Activated CD4-positive, alpha-beta T cell treated with anti-CD3 and anti-CD28 coated beads, Interleukin-2, amount 50 U/mL, for 1 hour (primary cell): ENCODE results near the gene SNRNP25.

Source experiments
- DNase-seq: peaks from one replicate; pipeline ENCODE4 v3.0.0-alpha.2; 2020

SNRNP25 gene

DNA sequence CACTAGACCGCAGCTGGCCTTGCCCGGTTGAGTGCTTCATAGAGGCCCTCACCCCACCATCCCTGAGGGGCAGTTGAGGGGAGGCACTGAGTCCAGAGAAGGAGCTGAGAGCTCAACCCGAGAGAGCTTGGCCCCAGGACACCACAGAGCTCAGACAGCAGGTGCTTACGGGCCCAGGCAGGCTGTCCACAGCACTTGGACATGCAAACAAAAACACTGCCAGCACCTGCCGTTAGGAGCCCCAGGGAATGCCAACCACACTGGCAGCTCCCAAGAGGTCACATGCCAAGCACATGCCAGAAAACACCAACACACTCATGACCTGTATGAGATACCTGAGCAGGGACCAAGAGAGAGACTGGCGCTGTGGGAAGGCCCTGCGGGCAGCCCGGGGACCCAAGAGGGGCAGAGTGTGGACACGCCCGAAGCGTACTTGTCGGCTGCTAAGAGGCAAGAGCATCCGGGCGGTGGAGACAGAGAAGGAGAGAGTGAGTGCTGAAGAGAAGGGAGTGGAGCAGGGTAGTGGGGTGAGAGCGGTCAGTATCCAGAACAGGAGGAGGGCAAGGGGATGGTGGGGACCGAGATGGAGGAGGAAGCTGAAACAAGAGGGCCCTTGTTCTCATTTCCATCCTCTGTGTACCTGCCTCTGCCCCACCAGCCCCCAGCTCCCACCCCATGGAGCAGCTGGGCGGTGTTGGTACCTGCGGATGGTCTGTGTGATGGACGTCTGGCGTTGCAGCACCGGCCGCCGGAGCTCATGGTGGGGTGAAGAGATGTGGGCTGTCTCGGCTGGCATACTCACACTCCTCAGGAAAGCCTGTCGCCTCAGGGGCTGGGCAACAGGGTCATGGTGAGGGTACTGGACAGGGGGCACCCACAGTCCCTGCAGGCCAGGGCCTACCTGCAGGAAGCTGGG is 10.6 kb downstream of the SNRNP25 start:
- no peak for DNase-seq

DNA sequence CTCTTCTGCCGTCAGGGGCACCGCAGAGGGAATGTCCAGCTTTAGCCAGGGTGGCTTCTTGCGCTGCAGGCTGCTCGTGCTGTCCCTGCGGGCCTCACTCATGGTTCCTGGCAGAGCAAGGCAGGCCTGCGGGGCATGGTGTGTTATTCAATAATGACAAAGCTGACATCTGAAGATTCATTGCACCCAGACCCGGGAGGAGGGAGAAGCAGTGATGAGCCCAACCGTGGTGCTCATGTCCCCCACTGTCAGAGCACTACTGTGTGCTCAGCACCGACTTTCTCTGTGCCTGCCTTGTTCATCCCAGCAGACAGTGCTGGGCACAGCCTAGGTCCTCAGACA is 11.3 kb downstream of the SNRNP25 start:
- no peak for DNase-seq

DNA sequence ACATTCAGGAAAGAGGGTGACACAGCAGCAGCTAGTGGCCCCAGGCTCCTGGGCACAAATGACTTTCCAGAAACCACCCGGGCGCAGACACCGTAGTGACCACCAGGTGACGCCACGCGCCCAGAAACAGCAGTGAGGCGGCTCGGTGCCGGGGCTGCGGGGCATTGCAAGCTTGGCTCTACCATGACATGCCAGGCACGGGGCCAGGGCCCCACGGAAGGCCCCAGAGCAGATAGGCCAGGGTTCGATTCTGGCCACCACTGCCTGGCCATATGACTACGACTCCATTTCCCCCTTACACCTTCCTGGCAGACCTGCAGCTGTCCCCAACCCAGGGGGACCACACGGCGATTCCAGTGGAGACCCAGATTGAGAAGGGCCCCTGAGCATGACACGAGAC is 12.1 kb downstream of the SNRNP25 start:
- DNase-seq, result peak; percentile 85

DNA sequence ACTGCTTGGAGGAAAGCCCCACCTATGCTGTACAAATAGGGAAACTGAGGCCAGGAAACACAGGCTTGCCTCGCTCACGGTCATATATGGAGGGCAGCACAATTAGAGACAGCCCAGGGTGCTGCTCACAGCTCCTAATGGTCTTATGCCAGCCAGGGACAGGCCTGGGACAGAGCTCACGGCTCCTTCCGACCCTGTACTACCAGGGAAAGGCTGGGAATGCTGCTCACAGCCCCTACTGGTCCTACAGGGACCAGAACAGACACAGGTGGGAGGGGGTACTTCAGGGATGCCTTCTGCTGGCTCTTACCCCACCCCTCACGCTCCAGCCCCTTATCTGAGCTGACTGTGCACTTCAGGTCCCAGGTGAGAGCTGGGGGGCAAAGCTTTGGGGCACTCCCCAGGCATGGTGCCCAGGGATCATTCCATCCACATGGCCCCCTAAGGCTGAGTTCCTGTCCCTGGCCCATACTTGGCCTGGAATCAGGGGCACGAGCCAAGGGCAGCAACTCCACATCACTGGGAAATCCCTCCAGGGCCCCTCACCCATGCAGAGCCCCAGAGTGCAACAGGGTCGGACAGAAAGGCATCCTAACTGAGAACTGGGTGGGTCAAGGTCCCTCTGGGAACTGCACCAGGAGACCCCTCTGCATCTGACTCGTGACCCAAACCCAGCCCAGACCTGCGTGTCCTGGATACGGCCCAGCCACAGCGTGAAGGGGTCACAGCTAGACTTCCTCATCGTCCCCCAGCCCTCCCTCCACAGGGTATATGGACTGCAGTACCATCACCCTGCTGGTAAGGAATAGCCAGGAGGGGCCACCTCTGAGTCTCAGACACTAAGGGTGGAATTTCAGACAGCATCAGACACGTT is 12.9 kb downstream of the SNRNP25 start:
- DNase-seq, result no peak

DNA sequence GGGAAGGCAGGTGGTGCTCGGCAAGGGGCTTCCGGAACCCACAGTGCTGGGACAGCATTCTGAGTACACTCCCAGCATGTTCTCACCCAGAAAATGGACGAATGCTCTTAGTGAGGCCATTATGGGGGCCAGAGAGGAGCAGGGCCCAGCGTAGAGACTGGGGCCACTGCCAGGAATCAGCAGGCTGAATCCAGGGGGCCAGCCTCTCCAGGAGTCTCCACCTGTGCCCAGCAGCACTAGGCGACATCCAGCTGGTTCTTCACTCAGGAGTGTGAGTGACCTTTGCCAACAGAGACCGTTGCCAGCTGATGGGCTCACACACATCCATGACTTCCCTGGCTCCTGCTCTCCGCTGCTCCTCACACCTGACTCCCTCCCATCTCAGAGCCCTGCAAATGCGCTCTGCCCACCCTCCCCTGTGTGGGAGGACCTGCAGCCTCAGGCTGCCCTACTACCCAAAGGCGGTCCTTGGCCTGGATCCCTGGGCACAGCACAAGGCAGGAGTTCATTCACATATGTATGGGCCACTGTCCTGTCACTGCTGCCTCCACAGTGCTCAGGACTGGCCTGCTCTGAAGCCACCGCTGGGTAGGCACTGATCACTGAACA is 13.7 kb downstream of the SNRNP25 start:
- no peak for DNase-seq

DNA sequence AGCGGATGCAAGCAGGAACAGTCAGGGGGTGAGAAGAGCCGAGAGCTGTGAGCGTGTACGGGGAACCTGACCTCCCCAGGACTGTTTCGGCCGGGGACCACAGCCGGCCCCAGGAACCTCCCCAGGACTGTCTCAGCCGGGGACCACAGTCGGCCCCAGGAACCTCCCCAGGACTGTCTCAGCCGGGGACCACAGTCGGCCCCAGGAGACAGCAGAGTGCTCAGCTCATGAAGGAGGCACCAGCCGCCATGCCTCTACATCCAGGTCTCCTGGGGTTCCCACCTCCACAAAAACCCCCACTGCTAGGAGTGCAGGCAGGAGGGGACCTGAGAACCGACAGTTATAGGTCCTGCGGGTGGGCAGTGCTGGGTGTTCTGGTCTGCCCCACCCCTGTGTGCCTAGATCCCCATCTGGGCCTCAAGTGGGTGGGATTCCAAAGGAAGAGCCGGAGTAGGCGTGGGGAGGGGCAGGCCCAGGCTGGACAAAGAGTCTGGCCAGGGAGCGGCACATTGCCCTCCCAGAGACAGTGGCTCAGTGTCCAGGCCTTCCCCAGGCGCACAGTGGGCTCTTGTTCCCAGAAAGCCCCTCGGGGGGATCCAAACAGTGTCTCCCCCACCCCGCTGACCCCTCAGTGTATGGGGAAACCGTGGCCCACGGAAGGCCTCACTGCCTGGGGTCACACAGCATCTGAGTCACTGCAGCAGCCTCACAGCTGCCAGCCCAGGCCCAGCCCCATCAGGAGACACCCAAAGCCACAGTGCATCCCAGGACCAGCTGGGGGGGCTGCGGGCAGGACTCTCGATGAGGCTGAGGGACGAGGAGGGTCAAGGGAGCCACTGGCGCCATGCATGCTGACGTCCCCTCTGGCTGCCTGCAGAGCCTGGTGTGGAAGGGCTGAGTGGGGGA is 14.5 kb downstream of the SNRNP25 start:
- no peak for DNase-seq

DNA sequence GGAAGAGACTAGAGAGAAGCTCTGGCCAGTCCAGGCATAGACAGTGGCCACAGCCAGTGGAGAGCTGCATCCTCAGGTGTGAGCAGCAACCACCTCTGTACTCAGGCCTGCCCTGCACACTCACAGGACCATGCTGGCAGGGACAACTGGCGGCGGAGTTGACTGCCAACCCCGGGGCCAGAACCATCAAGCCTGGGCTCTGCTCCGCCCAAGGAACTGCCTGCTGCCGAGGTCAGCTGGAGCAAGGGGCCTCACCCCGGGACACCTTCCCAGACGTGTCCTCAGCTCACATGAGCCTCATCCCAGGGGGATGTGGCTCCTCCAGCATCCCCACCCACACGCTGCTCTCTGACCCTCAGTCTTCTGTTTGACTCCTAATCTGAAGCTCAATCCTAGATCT is 15.6 kb downstream of the SNRNP25 start:
- no peak for DNase-seq

DNA sequence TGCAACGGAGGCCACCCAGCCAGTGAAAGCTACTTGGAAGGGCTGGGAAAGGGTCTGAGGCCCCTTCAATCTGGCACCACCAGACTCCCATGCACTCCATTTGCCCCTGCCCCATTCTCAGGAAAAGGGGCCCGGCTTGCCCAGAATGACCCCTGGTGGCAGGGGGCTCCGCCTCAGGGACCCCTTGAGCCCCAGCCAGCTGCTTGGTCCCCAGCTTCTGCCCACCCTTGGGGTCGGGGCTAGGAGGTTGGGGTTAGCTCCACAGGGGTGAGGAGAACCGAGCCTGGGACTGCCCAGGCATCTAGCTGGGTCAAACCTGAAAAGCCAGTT is 17.5 kb downstream of the SNRNP25 start:
- DNase-seq, result no peak

DNA sequence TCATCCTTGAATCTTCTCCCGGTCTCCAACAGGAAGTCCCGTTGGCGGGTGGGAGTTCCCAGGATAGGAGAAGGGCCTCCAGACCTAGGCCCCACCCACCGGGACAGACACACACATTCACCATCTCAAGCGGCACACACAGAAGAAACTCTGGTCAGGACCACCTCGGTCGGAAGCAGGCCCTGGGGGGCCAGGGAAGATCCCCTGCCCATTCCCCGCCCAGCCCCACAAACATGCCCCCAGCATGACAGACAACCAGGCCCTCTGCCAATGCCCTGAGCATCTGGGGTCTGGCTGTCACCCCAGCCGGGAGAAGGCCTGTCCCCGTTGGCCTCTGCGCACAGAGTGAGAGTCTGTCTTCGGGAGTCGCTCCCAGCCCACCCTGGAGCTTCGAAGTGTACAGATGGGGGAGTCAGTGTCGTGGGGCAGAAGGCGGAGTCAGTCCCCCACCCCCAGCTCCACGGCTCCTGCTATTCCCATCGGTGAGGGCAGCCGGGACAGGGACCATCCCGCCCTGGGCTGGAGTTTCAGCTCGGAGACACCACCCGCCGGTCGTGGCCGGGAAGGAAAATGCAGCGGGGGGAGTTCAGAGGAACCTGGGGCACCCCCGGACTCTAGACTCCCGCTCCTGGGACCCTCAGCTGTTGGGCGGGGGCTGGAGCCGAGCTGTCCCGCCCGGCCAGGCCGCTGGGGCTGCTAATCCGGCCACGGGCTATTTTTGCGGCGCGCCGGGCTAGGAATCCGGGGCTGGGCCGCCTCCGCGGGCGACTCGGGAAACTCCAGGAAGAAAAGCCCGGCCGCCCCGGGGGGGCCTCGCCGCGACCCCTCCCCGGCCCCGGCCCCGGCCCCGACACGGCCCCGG is 18.1 kb downstream of the SNRNP25 start:
- DNase-seq, result no peak

DNA sequence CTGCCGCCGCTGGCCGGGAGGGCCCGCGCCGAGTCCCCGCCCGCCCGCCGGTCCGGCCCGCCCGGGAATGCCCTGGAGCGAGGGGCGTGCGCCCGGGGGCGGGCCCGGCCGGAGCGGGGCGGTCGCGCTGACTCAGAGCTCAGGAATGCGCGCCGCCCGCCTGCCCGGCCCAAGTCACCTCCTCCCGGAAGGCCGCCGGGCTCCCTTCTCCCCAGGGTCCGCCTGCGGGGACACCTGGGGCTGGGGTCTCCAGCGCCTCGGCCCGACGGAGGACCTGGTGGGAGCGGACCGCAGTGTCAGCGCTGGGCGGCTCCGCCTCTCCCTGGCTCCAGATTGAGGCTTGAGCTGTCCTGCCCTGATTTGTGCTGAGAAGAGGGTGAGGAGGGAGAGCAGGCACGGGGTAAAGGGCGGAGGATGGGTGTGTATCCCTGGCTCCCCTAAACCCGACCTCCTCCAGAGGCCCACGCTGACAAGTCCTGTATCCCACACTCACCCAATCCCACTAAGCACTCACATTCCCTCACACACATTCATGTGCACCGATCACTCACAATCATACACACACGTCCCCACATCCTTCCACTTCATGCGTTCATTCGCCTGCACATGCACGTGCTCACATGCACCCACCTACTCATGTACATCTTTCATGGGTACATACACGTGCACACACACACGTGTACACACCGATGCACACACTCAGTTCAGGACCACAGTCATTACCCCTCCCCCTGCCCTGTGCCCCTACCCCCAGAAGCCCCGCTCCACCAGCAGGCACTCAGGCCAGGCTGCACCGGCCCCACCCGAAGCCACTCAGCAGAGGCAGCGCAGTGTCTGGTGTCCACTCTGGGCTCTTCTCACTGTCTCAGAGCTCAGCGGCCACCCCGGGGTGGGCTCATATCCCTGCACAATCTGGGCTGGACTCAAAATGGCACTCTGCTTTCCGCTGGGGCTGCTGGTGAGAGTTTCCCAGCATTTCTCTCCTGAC is 19.2 kb downstream of the SNRNP25 start, which contains the start of gene RHBDF1:
Gene RHBDF1, minus strand, starts transcription at position 71 of the 988 bp plus-strand sequence. CDS start 7,616 bp downstream, outside the sequence.
- DNase-seq, result no peak

DNA sequence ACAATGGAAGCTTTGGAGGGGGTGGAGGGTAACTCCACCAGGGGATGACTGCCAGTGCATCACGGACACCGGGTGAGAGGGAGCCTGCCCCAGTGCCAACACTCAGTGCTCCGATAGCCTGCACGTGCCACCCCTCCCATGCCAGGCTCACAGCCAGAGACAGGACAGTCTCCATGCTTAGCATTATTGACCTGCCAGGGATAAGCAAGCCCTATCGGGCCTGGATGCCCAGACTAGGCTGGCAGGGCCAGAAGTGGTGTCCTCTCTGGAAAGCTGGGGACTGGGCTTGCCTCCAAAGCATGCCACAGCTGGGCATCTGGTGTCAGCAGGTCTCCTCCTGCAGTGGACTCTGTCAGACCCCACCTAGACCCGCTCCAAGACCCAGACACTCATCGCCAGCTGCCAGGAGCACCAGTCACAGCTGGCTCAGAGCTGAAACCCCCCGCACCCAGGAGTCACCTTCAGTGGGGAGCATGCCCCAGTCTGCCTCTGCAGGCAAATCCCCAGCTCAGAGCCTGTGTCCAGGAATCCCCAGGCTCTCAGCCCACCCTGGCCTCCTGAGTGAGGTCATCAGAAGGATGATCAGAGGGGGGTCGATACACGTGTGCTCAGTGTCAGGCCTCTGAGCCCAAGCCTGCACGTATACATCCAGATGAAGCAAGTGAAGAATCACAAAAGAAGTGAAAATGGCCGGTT is 20.6 kb downstream of the SNRNP25 start:
- no peak for DNase-seq

DNA sequence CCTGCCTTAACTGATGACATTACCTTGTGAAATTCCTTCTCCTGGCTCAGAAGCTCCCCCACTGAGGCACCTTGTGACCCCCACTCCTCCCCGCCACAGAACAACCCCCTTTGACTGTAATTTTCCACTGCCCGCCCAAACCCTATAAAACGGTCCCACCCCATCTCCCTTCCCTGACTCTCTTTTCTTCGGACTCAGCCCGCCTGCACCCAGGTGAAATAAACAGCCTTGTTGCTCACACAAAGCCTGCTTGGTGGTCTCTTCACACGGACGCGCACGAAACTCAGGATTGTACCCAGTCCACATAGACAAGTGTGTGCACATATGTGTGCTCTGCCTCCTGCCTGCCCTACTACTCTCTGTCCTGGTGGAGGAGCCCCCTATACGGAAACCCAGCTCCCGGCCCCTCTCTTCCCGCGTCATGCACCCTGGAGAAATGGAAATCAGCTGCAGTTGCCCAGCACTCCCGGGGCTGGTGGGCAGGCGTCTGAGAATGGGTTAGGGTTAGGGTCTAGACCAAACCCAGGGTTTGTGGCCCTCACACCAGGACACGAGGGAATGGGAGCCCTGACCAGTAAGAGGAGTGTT is 21.2 kb downstream of the SNRNP25 start:
- no peak for DNase-seq

DNA sequence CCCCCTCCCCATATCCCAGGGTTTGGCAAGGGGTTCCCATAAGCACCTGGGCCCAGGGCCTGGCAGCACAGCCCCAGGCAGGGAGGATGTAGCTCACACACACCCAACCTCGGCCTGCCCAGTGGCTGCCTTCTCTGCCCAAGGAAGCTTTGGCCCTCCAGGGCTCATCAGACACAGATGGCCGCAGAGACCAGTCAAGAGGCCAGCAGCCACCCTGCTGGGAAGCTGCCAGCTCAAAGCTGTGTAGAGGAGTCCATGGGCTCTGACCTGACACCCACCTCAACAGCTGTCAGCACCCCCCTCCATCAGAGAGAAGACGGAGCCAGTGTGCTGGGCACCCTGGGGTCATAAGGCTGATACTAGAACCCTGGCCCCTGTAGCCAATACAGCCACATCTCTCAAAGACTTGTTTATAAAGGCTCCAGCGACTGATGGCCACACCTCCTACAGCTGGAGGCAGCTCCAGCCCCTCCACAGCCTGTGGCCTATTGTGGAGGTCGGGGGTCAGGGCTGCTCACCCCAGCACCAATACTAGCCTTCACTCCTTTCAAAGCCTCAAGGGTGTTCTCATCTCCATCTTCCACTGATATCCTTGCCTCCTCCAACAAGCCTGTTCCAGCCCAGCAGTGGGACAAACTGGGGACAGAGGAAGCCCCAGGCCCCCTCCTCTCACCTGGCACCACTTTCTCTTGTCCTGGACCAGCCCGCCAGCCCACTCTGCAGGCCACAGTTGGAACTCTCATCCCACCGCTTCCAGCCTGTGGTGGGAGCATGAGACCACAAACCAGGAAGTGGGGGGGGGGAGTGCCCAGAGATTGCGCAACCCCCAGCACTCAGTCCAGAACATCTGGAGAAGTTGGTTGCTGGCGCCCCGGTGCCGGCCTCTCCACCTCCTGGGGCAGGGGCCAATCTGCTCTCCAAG is 22.2 kb downstream of the SNRNP25 start:
- DNase-seq, result no peak

DNA sequence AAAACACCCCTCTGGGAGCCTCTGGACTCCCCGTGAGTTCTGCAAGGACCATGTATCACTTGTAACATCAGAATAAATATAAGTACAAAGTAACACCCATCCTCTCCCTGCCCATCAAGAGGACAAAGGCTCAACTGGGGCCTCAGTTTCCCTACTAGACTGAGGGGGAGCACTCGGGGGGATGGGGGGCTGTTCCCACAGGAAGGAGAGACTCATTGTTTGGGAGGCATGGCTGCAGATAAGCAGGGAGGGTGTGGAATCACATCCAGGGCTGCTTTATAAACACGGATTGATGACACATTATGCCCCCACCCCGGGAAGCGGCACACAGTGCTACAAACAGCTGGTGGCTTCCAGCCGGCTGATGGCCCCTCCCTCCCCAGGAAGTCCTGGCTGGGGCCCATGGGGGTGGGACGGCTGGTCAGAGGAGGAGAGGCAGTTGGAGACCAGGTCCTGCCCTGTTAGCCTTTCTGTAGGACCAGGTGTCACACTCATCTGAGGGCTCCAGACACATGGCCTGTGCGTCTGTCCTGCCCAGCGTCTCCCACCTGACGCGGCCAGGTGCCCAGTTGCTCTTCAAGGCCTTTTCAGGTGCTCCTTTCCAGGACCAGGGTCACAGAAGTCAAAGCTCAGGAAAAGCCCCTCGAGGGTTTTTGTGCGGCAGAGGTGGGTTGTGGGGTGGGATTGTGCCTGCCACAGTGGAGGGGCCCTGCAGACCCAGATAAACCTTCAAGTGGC is 23.1 kb downstream of the SNRNP25 start:
- no peak for DNase-seq

DNA sequence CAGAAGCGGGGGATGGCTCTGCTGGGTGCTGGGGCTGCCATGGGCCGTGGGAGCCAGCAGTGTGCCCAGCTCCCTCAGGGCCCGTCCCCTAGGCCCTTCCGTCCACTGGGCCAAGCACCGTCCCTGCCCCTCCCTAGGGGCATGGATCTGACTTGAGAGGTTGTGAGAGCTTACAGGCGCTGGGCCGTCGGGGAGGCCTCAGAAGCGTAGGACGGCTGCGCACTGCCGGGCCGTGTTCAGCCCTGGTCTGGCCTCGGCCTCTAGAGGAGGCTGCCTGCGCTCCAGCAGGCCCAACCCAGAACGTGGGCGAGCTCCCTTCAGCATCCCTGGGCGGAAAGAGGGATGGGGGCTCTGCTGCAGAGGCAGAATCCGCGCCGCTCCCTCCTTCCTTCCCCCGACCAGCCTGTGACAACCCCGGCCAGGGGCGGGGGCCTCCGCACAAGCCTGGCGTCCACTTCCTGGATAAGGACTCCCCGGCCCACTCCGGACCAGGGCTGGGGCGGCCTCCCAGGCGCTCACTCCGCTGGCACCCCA is 23.7 kb downstream of the SNRNP25 start:
- DNase-seq, result peak; percentile 13

DNA sequence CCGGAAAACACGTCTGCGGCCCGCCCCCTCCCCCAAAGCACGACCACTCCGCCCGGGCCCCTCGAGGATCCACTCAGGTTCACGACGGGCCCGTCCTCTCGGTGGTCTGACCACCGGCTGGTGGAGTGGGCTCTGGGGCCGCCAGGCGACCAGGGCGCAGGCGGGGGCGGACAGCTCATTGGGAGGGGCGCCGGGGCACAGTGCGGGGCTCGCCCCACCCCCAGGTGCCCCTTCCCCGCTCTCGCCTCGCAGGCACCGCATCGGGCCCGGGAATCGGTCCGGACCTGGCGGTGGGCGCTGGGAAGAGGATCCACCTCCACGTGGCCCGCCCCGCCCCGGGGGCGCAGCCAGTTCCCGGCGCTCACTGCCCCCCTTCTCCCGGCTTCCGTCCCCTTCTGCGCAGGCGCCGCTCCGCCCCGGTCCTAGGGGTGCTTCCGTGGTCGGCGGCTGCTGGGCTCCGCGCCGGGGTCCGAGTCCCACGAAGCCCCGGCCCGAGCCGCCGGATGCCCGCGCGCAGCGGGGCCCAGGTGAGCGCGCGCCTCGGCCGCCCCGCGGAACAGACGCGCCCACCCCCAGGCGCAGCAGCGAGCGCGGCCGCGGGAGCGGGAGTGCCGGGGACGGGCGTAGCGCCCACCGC is 24.3 kb downstream of the SNRNP25 start, which contains the start of gene MPG:
Gene MPG, plus strand, starts transcription at position 419 of the 637 bp plus-strand sequence. Its CDS starts 85 bp downstream, at position 504.
- peak; percentile 77 for DNase-seq
